KMS-11 (cell line): ENCODE measurements around the gene FOXC2.

ENCODE experiments used
- H2AFZ ChIP-seq: fragments of 200-600 bp; sonication (generic); 2 replicates; pipeline ENCODE4 v1.6.1; 2016; ENCODE audit warnings: antibody characterized with exemption, mixed run types, low read depth
- H3K27ac ChIP-seq: fragments of 200-600 bp; sonication (generic); 2 replicates; pipeline ENCODE4 v1.6.1; 2016; ENCODE audit warnings: mild to moderate bottlenecking, mixed run types
- H3K27me3 ChIP-seq: fragments of 200-600 bp; sonication (generic); 2 replicates; pipeline ENCODE4 v1.6.1; 2017; ENCODE audit warnings: mild to moderate bottlenecking, low read depth, mixed run types, moderate library complexity; ENCODE audit not compliant: insufficient read depth
- H3K36me3 ChIP-seq: fragments of 200-600 bp; sonication (generic); 2 replicates; pipeline ENCODE4 v1.6.1; 2017; ENCODE audit warnings: mild to moderate bottlenecking, mixed run types; ENCODE audit not compliant: insufficient read depth
- H3K4me1 ChIP-seq: fragments of 200-600 bp; sonication (generic); 2 replicates; pipeline ENCODE4 v1.6.1; 2016; ENCODE audit warnings: mild to moderate bottlenecking, low read depth, mixed run types; ENCODE audit not compliant: poor library complexity, severe bottlenecking
- H3K4me2 ChIP-seq: fragments of 200-600 bp; sonication (generic); 2 replicates; pipeline ENCODE4 v1.7.0; 2016; ENCODE audit warnings: mild to moderate bottlenecking, mixed run types
- H3K4me3 ChIP-seq: fragments of 200-600 bp; sonication (generic); IDR thresholded peaks from 2 replicates; pipeline ENCODE4 v1.6.1; 2017; ENCODE audit warnings: low read depth, low read length, mixed read lengths; ENCODE audit not compliant: insufficient read depth
- H3K79me2 ChIP-seq: fragments of 200-600 bp; sonication (generic); 2 replicates; pipeline ENCODE4 v1.6.1; 2016; ENCODE audit warnings: low read depth, mixed run types; ENCODE audit not compliant: insufficient read depth
- H3K9ac ChIP-seq: fragments of 200-600 bp; sonication (generic); 2 replicates; pipeline ENCODE4 v1.6.1; 2016; ENCODE audit warnings: mild to moderate bottlenecking, mixed run types
- H4K20me1 ChIP-seq: fragments of 200-600 bp; sonication (generic); 2 replicates; pipeline ENCODE4 v1.6.1; 2016; ENCODE audit warnings: mild to moderate bottlenecking, mixed run types; ENCODE audit not compliant: insufficient read depth
- TF ChIP-seq, protein P1 (sequence below): fragments of 200-600 bp; sonication (generic); conservative IDR thresholded peaks from 2 replicates; pipeline ENCODE4 v1.6.1; 2017; ENCODE audit warnings: low read depth, mild to moderate bottlenecking, antibody characterized with exemption, low read length, moderate library complexity, mixed read lengths

Gene FOXC2

GRCh38 chr16:86558355-86559193 lies 8.1 kb upstream of the FOXC2 start:
- Histone ChIP-seq H4K20me1 (no peaks in the 10 kb centered on the region), H3K4me3 (no peak overlapping the region), H3K4me2 (no peak overlapping the region), H3K4me1 (peaks cover 10% of the 10 kb centered on the region), H3K9ac (no peak overlapping the region), H3K36me3 (no peaks in the 10 kb centered on the region), H2AFZ (no peak overlapping the region), H3K27me3 (peaks cover 15% of the 10 kb centered on the region; the same call in 1 of the 2 replicates), H3K79me2 (peaks cover 9% of the 10 kb centered on the region; the same call in 1 of the 2 replicates), H3K27ac (no peak overlapping the region)
- TF ChIP-seq, protein P1, sequence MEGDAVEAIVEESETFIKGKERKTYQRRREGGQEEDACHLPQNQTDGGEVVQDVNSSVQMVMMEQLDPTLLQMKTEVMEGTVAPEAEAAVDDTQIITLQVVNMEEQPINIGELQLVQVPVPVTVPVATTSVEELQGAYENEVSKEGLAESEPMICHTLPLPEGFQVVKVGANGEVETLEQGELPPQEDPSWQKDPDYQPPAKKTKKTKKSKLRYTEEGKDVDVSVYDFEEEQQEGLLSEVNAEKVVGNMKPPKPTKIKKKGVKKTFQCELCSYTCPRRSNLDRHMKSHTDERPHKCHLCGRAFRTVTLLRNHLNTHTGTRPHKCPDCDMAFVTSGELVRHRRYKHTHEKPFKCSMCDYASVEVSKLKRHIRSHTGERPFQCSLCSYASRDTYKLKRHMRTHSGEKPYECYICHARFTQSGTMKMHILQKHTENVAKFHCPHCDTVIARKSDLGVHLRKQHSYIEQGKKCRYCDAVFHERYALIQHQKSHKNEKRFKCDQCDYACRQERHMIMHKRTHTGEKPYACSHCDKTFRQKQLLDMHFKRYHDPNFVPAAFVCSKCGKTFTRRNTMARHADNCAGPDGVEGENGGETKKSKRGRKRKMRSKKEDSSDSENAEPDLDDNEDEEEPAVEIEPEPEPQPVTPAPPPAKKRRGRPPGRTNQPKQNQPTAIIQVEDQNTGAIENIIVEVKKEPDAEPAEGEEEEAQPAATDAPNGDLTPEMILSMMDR = no peak

GRCh38 chr16:86559802-86560305 lies 6.8 kb upstream of the FOXC2 start:
- Histone ChIP-seq H4K20me1 (no peaks in the 10 kb centered on the region), H3K79me2 (no peaks in the 10 kb centered on the region), H3K4me1 (peaks cover 9% of the 10 kb centered on the region), H3K4me3 (no peak overlapping the region), H3K27ac (no peak overlapping the region), H3K36me3 (no peaks in the 10 kb centered on the region), H3K4me2 (no peak overlapping the region), H2AFZ (no peak overlapping the region), H3K27me3 (peaks cover 25% of the 10 kb centered on the region; the same call in 1 of the 2 replicates), H3K9ac (no peak overlapping the region)
- TF ChIP-seq, protein P1 = no peak

- H3K9ac ChIP-seq = no peak overlapping the region
- H3K4me3 ChIP-seq = no peak overlapping the region
- H3K4me2 ChIP-seq = no peak overlapping the region
- peaks cover 5% of the 10 kb centered on the region for H3K4me1 ChIP-seq
- TF ChIP-seq, protein P1 = no peak
- no peaks in the 10 kb centered on the region for H3K79me2 ChIP-seq
- no peaks in the 10 kb centered on the region for H4K20me1 ChIP-seq
- no peaks in the 10 kb centered on the region for H3K36me3 ChIP-seq
- peaks cover 26% of the 10 kb centered on the region; the same call in 1 of the 2 replicates for H3K27me3 ChIP-seq
- H2AFZ ChIP-seq = no peak overlapping the region
- H3K27ac ChIP-seq = no peak overlapping the region
Observed at GRCh38 chr16:86562356-86562755, 4.3 kb upstream of the FOXC2 start.

DNA sequence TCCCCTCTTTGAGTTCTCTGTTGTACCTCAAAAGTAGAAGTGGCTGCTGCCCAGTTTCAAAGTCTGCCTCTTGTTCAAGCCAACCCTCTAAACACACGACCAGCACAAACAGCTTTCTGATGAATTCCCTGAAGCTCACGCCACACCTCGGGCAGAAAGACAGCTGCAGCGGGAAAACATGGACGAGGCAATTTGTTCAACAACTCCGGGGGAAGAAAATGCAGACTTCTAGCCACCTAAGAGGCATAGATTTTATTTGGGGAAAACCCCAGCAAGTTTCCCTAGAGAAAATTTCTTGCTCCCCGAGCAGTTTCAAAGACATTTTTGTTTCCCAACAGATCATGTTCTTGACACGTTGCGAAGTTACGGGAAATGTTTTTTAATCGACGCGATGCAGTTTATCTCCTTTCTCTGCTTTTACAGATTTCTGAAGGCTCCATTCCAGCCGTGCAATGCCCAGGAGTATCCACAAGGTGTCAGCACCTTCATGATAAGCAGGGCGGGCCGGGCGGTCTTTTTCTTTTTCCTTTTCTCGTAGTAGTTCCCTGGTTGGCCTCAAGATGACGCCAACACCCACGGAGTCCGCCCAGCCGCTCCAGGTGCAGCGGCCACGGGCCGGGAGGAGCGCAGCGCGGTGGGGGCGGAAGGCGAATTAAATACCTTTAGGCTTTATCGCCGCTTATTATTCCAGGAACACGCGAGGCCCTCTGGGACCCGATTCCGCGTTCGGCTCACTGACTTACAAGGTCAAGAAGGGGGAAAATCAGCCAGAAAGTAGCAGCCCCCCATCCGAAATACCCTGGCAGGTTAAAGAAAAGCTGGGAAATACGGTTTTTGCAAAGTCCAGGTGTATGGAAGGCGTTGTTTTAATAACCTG lies 2.9 kb upstream of the FOXC2 start:
- Histone ChIP-seq H3K4me3 (no peak overlapping the region), H4K20me1 (no peaks in the 10 kb centered on the region), H3K27me3 (peaks cover 21% of the 10 kb centered on the region; the same call in 1 of the 2 replicates)

More for the DNA sequence above, 2.9 kb upstream of the FOXC2 start:
- Histone ChIP-seq H3K4me1 (peaks cover 5% of the 10 kb centered on the region), H3K9ac (no peak overlapping the region), H2AFZ (peak overlapping the region; percentile 65; the same call in 1 of the 2 replicates), H3K79me2 (no peaks in the 10 kb centered on the region), H3K27ac (no peak overlapping the region), H3K36me3 (no peaks in the 10 kb centered on the region), H3K4me2 (peak overlapping the region; percentile 88)
- TF ChIP-seq, protein P1 = peak; percentile 99
